ENCODE data around the gene FZD2. TPM values are rescaled to one million over a fixed set of nuclear protein-coding genes. Genes with fewer than 3 reads are reported as not detected.
A peak's percentile ranks its signal among the peaks of the same experiment; 100 is the strongest.

Gene FZD2
- total RNA-seq, 6 experiments from 2014 or later = 76.4 to 103 (median 92.8) TPM

- no peak overlapping the region for H3K4me3 Mint-ChIP-seq
- no peak overlapping the region for H3K27ac Mint-ChIP-seq
Measured at GRCh38 chr17:44575403-44575802, 18.1 kb downstream of the FZD2 start.

DNA sequence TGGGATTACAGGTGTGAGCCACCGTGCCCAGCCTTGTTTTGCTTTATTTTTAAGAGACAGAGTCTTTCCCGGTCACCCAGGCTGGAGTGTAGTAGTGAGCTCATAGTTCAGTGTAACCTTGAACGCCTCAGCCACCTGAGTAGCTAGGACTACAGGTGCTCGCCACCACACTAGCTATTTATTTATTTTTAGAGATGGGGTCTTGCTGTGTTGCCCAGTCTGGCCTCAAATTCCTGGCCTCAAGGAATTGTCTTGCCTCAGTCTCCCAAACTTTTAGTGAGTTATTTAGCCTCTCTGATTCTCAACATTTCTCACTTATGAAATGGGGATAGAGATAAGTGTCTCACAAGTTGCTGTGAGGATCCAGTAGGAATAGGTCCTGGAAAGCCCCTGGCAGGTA is 21.7 kb downstream of the FZD2 start:
- Mint-ChIP-seq H3K4me3 (no peak overlapping the region), H3K27me3 (ENCODE audit: insufficient read depth) (peaks cover 4% of the 10 kb centered on the region; the same call in 1 of the 2 replicates), H3K4me1 (ENCODE audit: low read depth) (peaks cover 8% of the 10 kb centered on the region), H3K36me3 (ENCODE audit: low read depth) (no peaks in the 10 kb centered on the region), H3K27ac (no peak overlapping the region), H3K9me3 (no peaks in the 10 kb centered on the region)
- TF ChIP-seq, protein P1, sequence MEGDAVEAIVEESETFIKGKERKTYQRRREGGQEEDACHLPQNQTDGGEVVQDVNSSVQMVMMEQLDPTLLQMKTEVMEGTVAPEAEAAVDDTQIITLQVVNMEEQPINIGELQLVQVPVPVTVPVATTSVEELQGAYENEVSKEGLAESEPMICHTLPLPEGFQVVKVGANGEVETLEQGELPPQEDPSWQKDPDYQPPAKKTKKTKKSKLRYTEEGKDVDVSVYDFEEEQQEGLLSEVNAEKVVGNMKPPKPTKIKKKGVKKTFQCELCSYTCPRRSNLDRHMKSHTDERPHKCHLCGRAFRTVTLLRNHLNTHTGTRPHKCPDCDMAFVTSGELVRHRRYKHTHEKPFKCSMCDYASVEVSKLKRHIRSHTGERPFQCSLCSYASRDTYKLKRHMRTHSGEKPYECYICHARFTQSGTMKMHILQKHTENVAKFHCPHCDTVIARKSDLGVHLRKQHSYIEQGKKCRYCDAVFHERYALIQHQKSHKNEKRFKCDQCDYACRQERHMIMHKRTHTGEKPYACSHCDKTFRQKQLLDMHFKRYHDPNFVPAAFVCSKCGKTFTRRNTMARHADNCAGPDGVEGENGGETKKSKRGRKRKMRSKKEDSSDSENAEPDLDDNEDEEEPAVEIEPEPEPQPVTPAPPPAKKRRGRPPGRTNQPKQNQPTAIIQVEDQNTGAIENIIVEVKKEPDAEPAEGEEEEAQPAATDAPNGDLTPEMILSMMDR (IDR thresholded peaks at IDR 0.05) = no peak
- DNase-seq = no peak

More at GRCh38 chr17:44575403-44575802, 18.1 kb downstream of the FZD2 start:
- no peaks in the 10 kb centered on the region for H3K4me1 Mint-ChIP-seq (ENCODE audit: low read depth)
- no peaks in the 10 kb centered on the region for H3K36me3 Mint-ChIP-seq (ENCODE audit: low read depth)
- no peak for DNase-seq
- H3K9me3 Mint-ChIP-seq = no peaks in the 10 kb centered on the region
- H3K27me3 Mint-ChIP-seq (ENCODE audit: insufficient read depth) = peaks cover 4% of the 10 kb centered on the region; the same call in 1 of the 2 replicates
- TF ChIP-seq, protein P1 (IDR thresholded peaks at IDR 0.05) = no peak

GRCh38 chr17:44581868-44582267 is 24.6 kb downstream of the FZD2 start:
- TF ChIP-seq, protein P1 (IDR thresholded peaks at IDR 0.05) = peak; percentile 49; the same call in 1 of the 2 replicates
- DNase-seq = no peak
- no peak overlapping the region for H3K27ac Mint-ChIP-seq
- H3K27me3 Mint-ChIP-seq (ENCODE audit: insufficient read depth) = peaks cover 4% of the 10 kb centered on the region
- H3K36me3 Mint-ChIP-seq (ENCODE audit: low read depth) = no peaks in the 10 kb centered on the region
- H3K4me1 Mint-ChIP-seq (ENCODE audit: low read depth) = peaks cover 8% of the 10 kb centered on the region
- H3K9me3 Mint-ChIP-seq = no peaks in the 10 kb centered on the region
- no peak overlapping the region for H3K4me3 Mint-ChIP-seq

DNA sequence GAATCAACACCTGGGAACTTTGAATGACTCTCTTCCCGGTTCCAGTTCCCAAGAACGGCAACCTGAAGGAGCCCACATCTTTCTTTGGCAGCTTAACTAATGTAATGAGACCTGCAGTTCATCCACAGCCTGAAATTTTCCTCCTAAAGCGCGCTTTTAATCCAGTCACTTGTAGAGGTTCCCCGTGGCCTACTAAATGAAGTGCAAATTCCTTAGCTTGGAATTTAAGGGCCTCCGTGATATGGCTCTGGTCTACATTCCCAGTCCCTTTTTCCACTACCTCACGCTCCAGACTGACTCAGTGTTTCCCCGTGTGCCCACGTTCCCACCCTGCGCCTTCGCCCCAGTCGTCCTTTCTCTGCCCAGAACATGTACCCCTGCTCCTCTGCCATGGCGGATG is 27.2 kb downstream of the FZD2 start:
- peaks cover 8% of the 10 kb centered on the region for H3K4me1 Mint-ChIP-seq (ENCODE audit: low read depth)
- no peaks in the 10 kb centered on the region for H3K9me3 Mint-ChIP-seq
- no peak overlapping the region for H3K27ac Mint-ChIP-seq
- no peak for DNase-seq
- H3K27me3 Mint-ChIP-seq (ENCODE audit: insufficient read depth) = peaks cover 1% of the 10 kb centered on the region
- no peaks in the 10 kb centered on the region for H3K36me3 Mint-ChIP-seq (ENCODE audit: low read depth)
- H3K4me3 Mint-ChIP-seq = no peak overlapping the region
- TF ChIP-seq, protein P1 (IDR thresholded peaks at IDR 0.05) = no peak

DNA sequence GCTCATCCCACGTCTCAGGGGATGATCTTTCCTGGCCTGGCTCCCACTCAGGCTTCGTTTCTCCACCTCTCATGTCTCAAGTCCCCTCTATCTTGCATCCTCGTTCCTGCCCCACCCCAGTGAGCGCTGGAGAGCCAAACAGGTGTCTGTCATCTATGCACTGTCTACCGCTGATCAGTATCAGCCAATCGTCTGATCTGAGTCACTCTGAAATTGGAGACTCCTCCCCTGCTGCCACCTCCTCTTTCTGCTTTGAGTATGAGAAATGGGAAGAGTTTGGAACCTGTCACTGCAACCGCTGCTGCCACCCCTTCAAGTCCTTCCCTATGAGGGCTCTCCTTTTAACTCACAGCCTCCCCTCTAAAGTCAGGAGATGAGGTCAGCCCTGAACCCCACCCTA is 28.0 kb downstream of the FZD2 start:
- H3K27me3 Mint-ChIP-seq (ENCODE audit: insufficient read depth) = no peaks in the 10 kb centered on the region; the same call in none of the 2 replicates
- H3K27ac Mint-ChIP-seq = no peak overlapping the region
- peaks cover 8% of the 10 kb centered on the region for H3K4me1 Mint-ChIP-seq (ENCODE audit: low read depth)
- no peaks in the 10 kb centered on the region for H3K36me3 Mint-ChIP-seq (ENCODE audit: low read depth)
- DNase-seq = no peak
- H3K9me3 Mint-ChIP-seq = no peaks in the 10 kb centered on the region
- TF ChIP-seq, protein P1 (IDR thresholded peaks at IDR 0.05) = no peak
- no peak overlapping the region for H3K4me3 Mint-ChIP-seq

Measured in HFFc6 (cell line).